ENCODE results near the gene GIPC1.
"Not testable (repeated sequence)": the region's sequence is repeated elsewhere in the genome, so short reads cannot be mapped to it uniquely, and the experiment has no call there.

GIPC1 gene

DNA sequence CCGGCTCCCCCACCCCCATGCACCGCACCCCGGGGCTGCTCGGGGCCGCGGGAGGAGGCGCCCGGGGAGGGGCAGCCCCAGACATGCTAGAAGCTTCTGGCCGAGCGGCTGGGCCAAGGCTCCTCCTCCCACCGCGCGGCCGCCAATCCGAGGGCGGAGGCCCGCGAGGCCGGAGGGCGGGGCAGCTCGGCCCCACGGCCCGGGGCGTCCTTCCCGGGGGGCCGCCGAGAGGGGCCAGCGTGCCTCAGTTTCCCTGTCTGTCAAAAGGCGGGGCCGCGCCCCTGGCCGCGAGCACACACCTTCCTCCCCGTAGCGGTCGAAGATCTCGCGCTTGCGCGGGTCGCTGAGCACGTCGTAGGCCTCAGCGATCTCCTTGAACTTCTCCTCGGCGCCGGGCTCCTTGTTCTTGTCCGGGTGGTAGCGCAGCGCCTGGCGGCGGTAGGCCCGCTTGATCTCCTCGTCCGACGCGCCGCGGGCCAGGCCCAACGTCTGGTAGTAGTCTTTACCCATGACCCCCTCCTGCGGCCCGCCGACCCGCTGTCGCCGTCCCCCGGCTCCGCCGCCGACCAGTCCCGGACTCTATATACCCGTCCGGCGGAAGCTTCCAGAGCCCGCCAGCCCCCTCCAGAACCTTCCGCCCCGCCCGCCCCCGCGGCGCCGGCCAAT lies 22.0 kb upstream of the GIPC1 start, which contains the start of gene DNAJB1:
TSS of gene DNAJB1 (minus strand) at position 558 of the 666 bp plus-strand sequence. CDS start at position 510, 48 bp downstream.
- DNase-seq (ENCODE audit: low read depth, low spot score) = peak; percentile 41

DNA sequence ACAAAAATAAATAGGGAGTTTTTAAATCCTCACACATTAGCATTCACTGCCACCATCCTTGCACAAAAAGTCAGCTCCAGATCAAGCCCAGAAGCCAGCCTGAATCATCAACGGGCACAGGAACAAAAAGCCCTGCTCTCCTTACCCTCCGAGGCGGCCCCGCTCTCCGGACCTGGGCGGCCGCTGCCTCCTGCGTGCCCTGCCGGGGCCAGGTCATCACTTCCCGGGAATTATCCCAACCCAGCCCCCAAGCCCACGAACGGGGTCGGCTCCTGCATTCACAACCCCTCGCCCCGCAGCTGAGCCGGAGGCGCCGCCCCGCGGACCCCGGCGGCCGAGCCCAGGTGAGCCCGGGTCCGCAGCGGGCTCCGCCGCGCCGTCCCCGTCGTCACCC lies 21.5 kb upstream of the GIPC1 start:
- no peak for DNase-seq (ENCODE audit: low read depth, low spot score)

DNA sequence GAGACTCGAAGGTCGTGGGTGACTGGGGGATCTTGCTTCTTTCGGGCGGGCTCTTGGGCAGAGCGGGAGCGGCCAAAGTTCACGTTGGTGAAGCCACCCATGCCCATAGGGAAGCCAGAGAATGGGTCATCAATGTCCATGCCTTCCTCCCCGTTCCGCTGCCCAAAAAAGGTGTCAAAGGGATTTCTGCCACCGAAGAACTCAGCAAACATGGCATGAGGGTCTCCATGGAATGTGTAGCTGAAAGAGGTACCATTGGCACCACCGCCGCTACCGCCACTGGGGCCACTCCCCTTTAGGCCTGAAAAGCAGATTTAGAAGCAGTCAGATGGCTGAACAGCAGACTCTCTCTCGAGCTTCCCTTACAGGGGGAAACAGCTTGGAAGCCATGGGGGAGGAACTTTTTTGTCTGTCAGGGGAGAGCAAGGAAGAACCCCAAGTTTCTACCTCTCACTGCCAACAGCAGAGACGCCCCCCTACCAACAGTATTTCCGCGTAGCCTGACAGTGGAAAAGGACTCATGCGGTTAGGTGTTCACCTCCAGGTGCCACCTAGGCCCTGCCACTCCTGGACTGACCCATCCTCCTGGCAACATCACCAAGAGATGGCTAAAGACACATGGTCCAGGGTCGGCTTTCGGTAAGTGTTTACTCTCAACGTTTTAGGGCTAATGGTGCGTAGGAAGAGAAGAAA lies 21.0 kb upstream of the GIPC1 start:
- no peak for DNase-seq (ENCODE audit: low read depth, low spot score)

DNA sequence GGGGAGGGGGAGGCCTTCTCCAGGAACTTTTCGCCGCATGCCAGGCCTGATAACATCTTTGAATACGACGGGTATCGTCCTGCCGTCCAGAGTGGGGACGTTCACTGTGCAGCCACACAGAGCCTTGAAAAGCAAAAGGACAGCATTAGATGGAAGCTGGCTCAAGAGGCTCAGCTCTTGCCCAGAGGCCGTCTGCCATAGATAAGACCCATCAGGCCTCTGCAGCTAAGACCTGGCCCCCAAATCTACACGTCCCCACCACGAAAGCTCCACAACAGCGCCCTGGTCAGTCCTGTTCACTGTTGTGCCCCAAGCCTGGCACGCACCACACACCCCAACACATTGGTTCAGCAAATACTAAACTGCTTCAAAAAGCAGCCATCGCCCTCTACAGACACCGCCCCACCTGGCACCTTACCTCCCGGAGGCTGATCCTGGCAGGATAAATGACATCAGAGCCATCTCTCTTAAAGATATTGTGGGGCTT lies 20.2 kb upstream of the GIPC1 start:
- no peak for DNase-seq (ENCODE audit: low read depth, low spot score)

DNA sequence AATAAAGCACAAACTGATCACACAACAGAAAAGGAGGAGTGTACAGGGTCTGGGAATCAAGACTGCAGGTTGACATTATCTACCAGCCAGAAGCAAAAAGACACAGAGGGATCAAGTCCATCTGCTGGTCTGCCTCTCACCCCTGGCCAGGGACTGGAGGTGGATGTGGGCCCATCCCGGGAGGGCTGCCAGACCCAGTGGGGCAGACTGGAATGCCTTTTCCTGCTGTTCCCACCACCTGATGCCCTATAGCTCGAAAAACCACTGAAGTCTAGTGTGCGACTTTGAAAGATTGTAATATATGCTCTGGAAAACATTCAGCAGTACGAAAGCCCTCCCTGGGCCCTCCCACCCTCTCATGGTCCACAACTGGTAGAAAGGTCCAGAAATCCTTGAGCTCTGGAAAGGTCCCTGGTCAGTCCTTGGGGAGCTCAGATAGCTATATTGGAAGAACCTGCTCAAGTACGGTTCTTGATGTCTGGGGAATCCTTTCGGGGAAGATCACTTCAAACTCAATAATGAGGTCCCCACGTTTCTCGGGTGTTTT lies 19.6 kb upstream of the GIPC1 start:
- DNase-seq (ENCODE audit: low read depth, low spot score) = no peak

GRCh38 chr19:14514215-14514863 lies 18.4 kb upstream of the GIPC1 start:
- DNase-seq (ENCODE audit: low read depth, low spot score) = no peak

DNA sequence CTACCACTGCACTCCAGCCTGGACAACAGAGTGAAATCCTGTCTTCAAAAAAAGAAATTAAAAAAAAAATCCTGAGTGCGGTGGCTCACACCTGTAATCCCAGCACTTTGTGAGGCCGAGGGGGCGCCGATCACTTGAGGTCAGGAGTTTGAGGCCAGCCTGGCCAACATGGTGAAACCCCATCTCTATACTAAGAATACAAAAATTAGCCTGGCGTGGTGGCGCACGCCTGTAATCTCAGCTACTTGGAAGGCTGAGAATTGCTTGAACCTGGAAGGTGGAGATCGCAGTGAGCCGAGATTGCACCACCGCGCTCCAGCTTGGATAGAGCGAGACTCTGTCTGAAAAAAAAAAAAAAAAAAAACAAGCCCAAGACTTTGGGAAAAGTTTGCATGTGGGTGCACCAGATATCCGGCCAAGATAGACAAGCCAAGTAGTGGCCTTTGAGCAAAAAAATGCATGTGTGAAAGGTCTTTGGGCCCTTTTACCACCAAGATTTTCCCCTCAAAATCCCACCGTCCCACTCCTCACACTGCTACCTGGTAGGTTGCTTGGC lies 16.6 kb upstream of the GIPC1 start:
- no peak for DNase-seq (ENCODE audit: low read depth, low spot score)

DNA sequence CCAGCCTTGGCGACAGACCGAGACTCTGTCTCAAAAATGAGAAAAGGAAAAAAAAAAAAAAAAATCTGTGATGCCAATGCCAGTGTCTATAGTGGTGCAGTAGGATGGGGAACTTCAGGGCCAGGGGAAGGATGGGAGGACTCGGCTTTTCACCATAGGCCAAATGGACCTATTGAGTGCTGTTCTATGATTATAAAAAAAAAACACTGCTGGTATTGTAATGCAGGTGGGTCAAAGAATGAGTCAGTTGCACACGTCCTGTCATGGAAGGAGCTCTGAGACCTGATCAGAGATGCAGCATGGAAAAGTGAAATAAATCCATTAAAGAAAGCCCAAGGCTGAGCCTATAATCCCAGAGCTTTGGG lies 15.3 kb upstream of the GIPC1 start:
- no peak for DNase-seq (ENCODE audit: low read depth, low spot score)

DNA sequence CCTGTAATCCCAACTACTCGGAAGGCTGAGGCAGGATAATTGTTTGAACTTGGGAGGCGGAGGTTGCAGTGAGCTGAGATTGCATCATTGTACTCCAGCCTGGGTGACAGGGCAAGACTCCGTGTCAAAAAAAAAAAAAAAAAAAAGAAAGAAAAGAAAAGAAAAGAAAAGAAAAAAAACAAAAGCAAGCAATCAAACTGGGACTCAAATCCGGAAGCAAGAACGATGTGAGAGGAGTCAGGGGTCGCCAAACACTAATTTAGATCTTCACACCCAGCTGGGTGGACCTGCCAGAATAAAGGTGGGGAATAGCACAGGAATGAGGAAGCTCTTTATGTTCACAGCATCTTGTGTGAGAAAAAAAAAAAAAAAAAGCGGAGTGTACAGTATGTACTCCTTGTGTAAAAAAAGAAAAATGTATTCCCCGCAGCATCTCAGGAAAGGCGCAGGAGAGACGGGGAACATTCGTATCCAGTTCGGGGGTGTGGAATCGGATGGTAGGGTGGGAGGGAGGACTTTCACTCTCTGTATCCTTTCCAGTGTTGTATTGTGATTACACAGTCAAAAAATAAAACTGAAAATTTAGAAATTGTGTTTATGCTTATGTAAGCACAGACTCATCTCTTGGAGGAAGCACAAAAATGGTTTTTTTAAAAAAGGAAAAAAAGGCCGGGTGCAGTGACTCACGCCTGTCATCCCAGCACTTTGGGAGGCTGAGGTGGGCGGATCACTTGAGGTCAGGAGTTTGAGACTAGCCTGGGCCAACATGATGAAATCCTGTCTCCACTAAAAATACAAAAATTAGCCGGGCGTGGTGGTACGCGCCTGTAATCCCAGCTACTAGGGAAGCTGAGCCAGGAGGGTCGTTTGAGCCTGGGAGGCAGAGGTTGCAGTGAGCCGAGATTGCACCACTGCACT lies 14.6 kb upstream of the GIPC1 start:
- peak; percentile 46 for DNase-seq (ENCODE audit: low read depth, low spot score)

DNA sequence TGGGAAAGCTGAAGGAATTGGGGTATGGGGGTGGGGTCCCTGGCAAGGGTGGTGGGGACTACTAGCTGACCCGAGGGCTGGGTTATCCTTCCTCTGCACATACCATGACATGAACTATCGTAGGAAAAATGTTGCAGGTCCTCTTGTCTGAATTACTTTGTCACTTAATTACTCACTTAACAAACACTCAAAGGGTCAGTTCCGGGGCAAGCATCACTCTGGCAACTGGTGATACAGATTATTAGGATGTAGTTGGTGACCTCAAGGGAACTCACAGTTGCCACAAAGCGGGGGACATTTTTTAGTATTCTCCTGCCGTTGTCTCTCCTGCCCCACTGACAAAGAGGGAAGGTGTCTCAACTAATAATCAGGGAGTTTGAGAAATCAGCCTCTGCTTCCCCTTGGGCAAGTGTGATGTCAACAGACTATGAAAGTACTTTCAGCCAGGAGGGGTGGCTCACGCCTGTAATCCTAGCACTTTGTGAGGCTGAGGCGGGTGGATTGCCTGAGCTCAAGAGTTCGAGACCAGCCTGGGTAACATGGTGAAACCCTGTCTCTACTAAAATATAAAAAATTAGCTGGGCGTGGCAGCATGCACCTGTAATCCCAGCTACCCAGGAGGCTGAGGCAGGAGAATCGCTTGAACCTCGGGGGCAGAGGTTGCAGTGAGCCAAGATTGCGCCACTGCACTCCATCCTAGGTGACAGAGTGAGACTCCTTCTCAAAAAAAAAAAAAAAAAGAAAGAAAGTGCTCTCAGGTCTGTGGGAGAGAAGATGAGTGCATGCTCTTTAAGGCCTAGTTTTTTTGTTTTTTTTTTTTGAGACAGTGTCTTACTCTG lies 12.0 kb upstream of the GIPC1 start:
- DNase-seq (ENCODE audit: low read depth, low spot score) = no peak

DNA sequence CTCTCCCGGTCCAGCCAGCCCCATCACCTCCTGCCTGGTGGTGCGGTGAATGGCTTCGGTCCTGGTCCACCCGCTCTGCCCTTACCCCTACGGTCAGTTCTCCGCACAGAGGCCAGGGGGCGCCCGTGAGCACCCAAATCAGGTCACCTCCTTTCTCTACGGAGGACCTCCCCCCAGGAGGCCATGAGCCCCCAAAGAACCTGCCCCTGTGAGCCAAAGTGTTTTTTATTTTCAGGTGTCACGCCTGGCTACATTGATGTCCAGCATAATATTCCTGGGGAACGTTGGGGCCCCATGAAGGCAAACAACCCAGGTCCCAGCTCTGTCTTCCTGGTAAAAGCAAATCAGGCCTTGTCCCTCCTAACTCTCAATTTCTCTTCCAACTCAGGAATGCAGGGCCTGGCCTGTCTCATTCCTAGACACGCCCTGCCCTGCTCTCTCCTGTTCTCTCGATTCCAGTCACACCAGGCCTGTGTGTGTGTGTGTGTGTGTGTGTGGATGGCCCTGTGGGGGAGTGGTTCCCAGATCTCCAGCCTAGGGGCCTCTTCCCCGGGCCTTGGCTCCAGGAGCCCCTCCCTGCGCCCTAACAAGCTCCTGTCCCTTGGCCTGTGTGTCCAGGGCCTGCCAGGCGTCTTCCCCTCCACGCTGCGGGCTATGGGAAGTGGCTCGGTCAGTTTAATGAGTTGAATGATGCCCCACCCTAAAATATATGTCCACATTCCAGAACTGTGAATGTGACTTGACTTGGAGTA lies 9.7 kb upstream of the GIPC1 start:
- DNase-seq (ENCODE audit: low read depth, low spot score) = no peak

DNA sequence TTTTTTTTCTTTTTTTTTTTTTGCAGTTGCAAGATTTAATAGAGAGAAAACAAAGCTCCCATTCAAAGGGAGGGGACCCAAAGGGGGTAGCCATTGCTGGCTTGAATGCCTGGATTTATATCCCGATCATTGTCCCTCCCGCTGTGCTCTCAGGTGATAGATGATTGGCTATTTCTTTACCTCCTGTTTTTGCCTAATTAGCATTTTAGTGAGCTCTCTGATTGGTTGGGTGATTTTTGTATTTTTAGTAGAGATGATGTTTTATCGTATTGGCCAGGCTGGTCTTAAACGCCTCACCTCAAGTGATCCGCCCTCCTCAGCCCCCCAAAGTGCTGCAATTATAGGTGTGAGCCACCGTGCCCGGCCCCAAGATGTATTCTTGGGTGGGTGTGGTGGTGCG lies 8.6 kb upstream of the GIPC1 start:
- DNase-seq (ENCODE audit: low read depth, low spot score) = not testable (repeated sequence)

DNA sequence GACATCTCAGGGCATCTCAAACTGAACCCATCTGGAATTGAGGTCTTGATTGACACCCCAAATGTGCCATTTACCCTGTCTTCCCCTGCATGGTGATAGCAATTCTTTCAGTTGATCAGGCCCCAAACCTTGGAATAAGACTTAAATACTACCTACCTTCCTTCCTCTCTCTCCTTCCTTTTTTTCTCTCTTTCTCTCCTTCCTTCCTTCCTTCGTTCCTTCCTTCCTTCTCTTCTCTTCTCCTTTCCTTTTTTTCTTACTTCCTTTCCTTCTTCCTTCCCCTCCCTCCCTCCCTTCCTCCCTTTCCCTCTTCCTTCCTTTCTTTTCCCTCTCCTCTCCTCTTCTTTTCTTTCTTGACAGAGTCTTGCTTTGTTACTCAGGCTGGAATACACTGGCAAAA lies 7.4 kb upstream of the GIPC1 start:
- DNase-seq (ENCODE audit: low read depth, low spot score) = no peak

DNA sequence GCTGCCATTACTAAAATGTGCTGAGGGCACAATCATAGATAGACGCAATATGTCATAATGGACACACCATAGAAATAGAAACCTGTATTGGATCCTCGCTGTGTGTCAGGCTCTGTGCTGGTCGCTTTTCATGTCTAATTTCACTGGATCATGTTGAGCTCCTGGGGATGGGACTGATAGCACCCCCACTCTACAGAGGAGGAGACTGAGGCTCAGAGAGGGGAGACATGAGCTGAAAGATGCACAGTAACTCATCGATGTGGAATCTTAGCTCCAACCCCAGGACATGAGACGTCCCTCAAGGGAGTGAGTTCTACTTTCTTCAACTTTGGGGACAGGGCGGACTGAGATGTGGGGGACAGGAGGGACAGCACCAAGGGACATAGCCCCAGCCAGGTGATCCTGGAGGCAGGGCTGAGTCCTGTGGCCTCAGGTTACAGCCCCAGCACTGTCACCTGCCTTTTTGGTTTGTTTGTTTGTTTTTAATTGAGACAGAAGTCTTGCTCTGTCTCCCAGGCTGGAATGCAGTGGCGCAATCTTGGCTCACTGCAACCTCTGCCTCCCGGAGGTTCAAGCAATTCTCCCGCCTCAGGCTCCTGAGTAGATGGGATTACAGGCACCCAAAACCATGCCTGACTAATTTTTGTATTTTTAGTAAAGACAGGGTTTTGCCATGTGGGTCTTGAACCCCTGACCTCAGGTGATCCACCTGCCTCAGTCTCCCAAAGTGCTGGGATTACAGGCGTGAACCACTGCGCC lies 6.6 kb upstream of the GIPC1 start:
- DNase-seq (ENCODE audit: low read depth, low spot score) = no peak

GRCh38 chr19:14497228-14497921 lies 1.4 kb upstream of the GIPC1 start:
- no peak for DNase-seq (ENCODE audit: low read depth, low spot score)

DNA sequence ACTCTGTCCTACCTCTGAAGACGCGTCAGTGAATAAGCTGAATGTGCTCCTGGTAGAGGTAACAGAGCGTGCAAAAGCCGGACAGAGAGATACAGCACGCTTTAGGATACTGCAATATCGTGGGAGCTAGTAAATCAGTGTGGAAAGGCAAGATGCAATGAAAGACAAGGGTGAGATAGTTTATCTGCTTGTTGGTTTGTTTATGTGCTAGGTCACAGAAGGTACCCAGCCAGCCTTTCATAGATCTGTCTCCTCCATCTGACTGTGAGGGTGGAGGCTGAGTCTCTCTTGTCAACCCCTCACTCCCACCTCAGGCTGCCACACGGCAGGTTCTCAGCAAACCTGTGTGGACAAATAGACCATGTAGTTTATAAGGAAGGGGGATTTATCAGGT lies 904 bp upstream of the GIPC1 start:
- DNase-seq (ENCODE audit: low read depth, low spot score) = no peak

DNA sequence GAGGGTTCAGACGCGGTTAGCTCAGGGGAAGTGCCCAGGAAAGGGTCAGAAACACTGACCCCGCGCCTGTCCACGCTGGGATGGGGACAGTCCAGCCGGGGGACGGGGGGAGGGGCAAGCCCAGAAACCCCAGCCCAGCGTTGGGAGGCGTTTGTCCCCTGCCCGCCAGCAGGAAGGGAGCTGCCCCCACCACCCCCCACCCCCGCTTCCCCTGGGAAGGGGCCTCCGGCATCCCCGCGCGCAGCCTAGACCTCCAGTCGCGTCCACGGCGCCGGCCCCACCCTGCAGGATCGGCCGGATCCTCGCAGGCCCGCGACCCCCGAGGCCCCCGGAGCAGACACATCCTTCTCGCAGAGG lies 277 bp downstream of the GIPC1 start:
- no peak for DNase-seq (ENCODE audit: low read depth, low spot score)
